GM21515 (cell line): Measurements from ENCODE around the gene SYT13.
"Not testable (repeated sequence)": the region's sequence is repeated elsewhere in the genome, so short reads cannot be mapped to it uniquely, and the experiment has no call there.

Source experiments
- ATAC-seq: cut with Tn5 transposase; IDR thresholded peaks from one replicate; pipeline ENCODE4 v1.9.1; 2021; ENCODE audit not compliant: unreplicated experiment

The SYT13 gene

DNA sequence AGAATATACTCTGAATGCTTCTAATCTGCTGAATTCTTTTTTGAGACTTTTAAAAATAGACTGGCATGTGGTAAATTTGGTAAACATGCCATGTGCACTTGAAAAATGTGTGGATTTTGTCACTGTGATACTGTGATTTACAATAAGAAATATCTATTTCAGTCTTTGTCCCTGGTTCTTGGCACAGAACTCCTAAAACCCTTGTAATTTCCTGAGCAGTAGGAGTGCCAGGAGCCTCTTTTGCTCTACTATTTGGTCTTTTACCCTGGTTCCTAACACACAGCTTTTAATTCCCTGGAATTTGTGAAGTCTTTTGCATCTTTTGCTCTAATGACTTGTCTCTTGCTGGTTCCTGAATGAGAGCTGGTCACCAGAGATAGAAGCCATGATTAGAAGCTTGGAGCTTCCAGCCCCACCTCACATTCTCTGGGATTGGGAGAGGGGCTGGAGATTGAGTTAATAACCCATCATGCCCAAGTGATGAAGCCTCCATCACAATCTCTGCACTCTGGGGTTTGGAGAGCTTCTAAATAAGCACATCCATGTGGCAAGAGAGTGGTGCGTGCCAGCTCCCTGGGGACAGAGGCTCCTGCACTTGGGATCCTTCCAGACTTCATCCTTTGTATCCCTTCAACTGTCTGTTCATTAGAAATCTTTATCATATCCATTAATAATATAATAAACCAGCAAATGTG lies 27.2 kb upstream of the SYT13 start:
- ATAC-seq, result no peak

GRCh38 chr11:45305874-45306623 lies 19.9 kb upstream of the SYT13 start:
- ATAC-seq, result no peak

DNA sequence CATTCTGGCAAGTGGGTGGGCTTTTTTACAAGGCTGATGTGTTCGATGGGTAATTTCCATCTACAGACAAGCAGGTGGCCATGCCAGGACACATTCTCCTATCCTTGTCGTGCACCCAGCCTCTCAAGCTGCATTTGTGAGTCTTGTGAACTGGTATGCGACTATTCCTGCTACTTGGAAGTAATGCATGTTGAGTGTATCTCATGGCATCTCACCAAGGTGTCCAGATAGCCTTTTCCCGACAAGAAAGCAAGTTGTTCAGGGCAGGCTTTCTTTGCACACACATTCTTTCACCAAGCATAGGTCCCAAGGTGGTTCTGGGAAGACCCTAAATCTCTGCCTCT lies 18.8 kb upstream of the SYT13 start:
- no peak for ATAC-seq

DNA sequence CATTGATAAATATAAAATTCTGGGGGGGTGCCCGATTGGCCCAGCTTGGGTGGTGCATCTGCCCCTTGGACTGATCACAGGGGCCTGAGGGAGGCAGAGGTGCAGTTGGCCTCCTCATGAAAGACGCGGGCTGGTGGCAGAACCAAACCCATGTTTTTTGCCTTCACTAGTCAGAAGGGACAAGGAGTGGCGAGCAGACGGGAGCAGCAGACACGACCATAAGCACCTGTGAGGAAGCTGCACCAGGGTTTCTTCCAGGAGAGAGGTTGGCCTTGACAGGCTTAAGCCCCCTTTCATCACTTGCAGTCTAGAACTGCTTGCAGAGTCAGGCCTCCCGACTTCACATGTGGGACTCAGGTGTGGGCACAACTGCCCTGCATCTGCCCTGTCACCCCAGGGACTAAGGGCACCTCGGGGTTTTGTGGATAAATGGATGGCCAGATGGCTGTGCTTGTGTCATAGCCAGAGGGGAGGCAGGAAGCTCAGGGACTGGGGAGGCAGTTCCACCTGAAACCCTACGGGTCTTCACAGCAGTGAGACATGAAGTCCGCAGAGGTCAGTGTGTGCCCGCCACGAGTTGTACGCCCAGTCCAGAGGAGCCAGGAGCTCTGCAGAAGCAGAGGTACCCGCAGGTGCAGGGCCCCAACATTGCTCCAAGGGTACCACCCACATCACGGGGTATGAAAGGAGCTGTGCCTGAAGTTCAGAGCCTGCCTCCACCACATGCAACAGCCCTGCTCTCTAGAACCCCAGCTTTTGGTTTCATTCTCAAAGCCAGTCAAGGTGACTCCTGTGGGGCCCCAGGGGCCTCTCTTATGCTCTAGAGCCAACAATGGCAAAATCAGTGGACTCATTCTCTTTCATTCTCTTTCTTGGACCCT lies 18.2 kb upstream of the SYT13 start:
- ATAC-seq, result no peak

GRCh38 chr11:45303316-45303715 lies 17.2 kb upstream of the SYT13 start:
- ATAC-seq, result no peak

DNA sequence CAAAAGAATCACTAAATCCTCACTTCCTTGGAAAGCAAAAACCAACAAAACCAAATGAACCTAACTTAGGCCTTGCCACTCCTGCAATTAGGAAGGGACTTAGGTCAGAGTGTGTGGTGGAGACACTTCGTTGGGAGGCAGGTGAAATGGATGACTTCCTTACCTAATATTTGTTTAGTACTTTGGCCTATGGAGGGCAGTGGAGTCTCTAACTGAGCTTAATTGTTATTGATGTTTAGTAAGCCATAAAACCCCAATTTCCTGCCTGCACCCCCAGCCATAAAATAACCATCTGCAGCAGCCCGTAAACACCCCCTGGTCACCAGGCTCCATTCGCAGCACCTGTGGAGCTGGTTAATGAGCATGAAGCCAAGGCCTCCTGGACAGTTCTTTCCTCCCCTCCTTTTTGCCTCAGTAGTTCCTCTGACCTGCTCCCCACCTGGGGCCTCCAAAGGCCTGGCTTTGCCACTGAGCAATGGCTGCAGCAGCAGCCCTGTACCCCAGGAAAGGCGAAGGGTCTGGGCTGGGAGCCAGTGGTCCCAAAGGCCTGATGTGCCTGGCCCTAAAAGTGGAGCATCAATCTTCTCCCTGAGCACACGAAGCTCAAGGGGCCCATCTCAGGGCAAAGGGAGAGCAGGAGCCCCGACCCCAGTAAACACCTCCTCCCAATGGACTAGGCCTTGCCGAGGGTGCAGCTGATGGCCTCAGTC lies 15.6 kb upstream of the SYT13 start:
- ATAC-seq, result no peak

DNA sequence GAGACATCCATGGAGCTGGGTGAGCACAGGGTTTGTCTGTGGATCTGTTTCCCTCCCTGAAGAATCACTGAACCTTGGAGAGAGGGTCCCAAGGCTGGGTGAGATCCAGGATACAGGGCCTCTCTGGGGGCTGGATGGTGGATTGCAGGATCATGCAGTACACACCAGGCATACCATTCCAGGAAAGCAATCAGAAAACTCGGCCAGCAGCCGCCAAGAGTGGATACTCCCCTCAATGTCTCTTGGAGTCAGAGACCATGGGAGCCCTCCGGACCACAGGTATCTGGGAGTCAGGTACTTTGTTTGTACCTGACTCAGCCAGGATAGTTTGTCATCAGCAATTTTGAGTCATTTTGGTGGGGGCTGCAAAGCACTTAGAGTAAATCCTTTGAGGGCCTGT lies 14.6 kb upstream of the SYT13 start:
- ATAC-seq, result no peak

- ATAC-seq, result no peak
Observed at GRCh38 chr11:45298718-45299117, 12.6 kb upstream of the SYT13 start.

DNA sequence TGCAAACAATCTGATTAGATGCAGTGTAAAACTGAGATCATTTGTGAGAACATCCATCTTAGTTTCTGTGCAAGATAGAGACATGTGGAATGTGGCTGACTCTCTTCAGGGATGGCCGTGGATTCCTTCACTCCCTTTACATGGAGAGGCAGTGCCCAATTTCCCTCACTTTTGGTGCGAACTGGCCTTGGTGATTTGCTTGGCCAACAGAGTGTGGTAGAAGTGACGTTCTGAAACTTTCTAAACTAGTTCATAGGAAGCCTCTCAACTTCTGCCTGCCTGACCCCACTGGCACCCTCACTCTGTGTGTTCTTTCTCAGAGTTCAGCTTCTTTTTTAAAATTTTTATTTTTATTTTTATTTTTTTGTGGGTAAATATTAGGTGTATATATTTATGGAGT lies 9.9 kb upstream of the SYT13 start:
- no peak for ATAC-seq

- ATAC-seq, result no peak
Observed at GRCh38 chr11:45294499-45294898, 8.4 kb upstream of the SYT13 start.

DNA sequence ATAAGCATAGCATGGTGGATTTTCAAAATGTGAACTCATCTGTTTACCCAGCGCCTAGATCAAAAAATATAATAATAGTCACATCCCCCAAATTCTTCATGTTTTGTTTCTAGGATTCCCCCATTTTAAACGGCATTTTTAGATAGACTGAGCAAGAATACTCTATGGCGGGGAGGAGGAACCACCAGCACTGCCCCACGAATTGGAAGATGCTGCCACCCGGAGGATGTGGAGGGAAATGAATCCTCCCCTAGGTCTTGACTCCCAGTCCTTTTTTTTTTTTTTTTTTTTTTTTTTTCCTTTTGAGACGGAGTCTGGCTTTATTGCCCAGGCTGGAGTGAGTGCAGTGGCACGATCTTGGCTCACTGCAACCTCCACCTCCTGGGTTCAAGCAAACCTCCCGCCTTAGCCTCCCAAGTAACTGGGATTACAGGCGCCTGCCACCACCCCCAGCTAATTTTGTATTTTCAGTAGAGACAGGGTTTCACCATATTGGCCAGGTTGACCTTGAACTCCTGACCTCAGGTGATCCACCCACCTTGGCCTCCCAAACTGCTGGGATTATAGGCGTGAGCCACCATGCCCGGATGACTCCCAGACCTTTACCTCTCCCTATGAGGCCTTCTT lies 7.5 kb upstream of the SYT13 start:
- not testable (repeated sequence) for ATAC-seq

- no peak for ATAC-seq
Observed at GRCh38 chr11:45290586-45290985, 4.4 kb upstream of the SYT13 start.

DNA sequence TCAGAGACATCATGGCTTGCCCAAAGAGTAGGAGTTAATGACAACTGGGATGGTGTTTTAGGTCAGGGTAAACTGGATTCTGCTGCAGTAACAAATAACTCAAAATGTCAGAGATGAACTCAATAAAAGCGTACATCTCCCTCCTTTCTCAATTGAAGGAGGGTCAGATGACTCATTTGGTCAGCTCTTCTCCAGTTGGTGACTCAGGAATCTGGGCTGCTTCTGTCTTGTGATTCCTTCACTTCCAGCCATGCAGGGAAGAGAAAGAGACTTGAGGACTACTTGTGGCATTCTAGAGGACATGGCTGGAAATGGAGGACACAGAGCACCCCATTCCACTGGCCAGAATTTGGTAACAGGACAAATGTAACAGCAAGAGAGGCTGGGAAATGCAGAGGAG lies 3.2 kb upstream of the SYT13 start:
- no peak for ATAC-seq

- ATAC-seq, result no peak
Observed at GRCh38 chr11:45288339-45288738, 2.2 kb upstream of the SYT13 start.

DNA sequence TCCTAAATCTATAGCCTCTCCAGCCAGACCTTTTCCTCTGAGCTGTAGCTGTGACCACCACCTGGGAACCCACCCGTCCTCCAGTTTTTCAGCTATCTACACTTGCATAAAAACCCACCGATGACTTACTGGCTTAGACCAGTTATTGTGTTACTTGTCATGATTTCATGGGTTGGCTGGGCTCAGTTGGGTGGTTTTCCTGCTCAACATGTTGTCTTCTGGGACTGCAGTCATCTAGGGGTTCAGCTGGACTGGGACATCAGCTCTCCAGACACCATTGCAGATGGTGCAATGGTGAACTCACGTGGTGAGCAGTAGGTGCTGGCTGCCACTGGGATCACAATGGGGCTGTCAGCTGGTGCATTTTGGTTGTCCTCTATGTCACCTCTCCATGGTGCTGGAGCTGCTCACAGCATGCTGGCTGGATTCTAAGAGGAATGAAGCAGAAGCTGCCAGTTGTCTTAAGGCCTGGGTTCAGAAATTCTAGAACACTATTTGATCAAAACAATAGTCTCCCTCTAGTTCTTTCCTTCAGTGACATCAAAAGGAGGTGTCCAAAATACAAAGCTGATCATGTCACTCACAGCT lies 1.3 kb upstream of the SYT13 start:
- ATAC-seq, result no peak

DNA sequence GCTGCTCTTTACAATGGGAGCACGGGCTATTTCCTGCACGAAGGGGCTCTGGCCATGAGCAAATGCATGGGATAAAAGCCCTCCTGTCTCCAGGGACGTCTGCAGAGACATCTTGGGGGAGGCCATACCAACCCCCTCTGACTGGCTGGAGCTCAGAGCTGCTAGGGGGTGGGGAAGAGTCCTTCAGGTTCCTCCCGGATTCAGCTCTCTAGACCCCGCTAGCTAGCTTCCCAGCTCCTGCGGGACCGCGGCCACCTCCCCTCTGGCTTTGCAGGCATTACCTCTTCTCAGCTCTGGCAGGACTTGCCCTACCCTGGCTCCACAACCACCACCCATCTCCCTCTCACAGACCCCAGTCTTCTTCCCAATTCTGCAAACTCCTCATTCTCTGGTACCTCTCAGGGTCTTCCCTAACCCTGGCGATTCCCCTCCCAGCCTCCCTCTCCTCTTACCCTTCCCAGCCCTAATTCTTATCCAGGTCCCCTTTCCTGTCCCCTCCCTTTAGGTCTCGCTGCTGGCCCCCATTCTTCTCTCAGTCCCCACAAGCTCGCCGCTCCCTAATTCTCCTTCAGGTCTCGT lies 802 bp downstream of the SYT13 start:
- ATAC-seq, result no peak

DNA sequence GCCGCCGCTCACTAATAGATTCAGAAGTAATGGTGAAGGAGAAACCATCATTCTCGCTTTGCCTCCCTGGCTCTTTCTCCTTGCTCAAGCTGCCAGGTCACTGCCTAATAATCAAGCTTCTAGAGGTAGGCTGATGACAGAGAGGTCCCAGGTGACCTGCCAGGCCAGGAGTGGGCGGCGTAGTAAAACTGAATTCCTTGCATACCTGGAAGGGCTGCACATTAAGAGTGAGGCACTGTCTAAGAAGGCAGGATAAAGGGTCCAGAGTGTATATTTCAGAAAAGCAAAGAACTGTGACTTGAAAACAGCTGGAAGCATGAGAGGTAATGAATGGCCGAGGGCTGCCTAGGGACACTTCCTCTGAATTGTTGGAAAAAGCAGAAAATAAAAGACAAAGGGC lies 4.1 kb downstream of the SYT13 start:
- ATAC-seq, result no peak

DNA sequence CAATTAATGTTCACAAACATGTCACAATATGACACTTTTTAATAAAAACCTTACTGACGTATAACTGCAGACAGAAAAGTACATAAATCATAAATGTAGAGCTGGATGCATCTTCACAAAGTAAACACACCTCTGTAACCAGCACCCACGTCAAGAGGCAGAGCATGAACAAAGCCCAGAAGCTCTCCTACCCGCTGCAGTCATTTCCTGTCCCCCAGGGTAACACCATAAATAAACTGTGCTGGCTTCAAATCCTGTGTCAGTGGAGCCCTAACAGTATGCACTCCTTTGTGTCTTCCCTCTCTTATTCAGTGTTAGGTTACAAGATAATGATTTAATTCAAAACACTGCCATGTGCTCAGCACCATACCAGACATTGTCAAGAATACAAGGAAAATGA lies 5.7 kb downstream of the SYT13 start:
- no peak for ATAC-seq

DNA sequence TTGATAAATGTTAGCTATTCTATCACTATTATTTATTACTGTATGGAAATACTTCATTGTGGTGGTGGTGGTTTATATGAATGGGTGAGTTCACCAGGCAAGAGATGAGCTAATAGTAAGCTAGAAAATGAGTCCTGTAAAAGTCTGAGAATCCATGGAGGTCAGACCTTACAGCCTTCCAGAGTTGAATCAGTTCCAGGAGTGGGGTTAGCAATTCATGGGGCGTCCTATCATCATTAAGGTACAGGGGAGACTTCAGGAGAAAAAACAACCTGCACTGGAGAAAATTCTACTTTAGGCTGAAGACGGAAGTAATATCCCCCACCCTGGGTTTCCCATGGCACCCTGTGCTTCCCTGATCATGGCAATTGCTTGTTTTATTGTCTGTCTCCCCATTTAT lies 6.5 kb downstream of the SYT13 start:
- no peak for ATAC-seq

DNA sequence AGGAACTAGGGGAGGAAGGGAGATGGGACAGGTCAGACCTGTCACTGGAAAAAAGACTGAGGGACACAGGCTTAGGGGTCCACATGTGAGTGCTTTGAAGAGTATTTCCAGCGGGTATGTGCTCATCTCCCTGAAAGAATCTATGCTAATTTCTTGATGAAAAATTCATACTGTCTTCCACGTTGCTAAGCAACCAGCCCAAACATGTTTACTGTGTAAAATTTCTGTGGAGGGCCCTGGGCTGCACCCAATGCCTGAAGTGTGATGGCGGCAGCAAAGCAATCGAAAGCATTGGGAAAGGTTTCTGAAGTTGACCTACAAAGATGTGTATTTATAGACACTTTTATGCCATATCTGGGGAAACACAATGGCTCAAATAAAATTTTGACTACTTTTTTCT lies 7.4 kb downstream of the SYT13 start:
- no peak for ATAC-seq
